Kidney (tissue), 14 donors: Measurements from ENCODE around the gene ADCY10. TPM values are rescaled to one million over a fixed set of nuclear protein-coding genes. Genes with fewer than 3 reads are reported as not detected.
"Not testable (repeated sequence)": the region's sequence is repeated elsewhere in the genome, so short reads cannot be mapped to it uniquely, and the experiment has no call there.

Source experiments
- DNase-seq, 5 donors: peaks; one replicate each; pipeline ENCODE4 v3.0.0-alpha.2; 2013 to 2020
- FAIRE-seq: peaks from 2 replicates; lab custom pipeline; 2012; peaks lifted over from hg19 to GRCh38; lab: Jason Lieb, UNC
- H3K27ac ChIP-seq, 2 donors: one replicate each; pipeline ENCODE4 v1.7.0; 2013; ENCODE audit warnings: low read depth in 2 of 2, low read length in 2 of 2, inconsistent platforms in 1 of 2
- H3K27me3 ChIP-seq: one replicate; pipeline ENCODE4 v1.7.1; 2013; ENCODE audit warnings: low read length, inconsistent platforms; ENCODE audit not compliant: control insufficient read depth, insufficient read depth
- H3K36me3 ChIP-seq, 3 donors: one replicate each; pipeline versions ENCODE4 v1.7.0 to v1.7.1; 2013; ENCODE audit warnings: low read length in 3 of 3, control low read depth in 1 of 3, inconsistent platforms in 1 of 3; ENCODE audit not compliant: insufficient read depth in 3 of 3, control insufficient read depth in 2 of 3
- H3K4me1 ChIP-seq, 3 donors: one replicate each; pipeline versions ENCODE4 v1.7.0 to v1.7.1; 2013; ENCODE audit warnings: low read length in 3 of 3, inconsistent platforms in 1 of 3, low read depth in 1 of 3; ENCODE audit not compliant: control insufficient read depth in 2 of 3, insufficient read depth in 2 of 3
- H3K4me3 ChIP-seq, 3 donors: one replicate each; pipeline versions ENCODE4 v1.7.0 to v1.8.1; 2013; ENCODE audit warnings: low read length in 3 of 3, control low read depth in 1 of 3, inconsistent platforms in 1 of 3
- H3K9ac ChIP-seq, 3 donors: one replicate each; pipeline versions ENCODE4 v1.7.0 to v1.7.1; 2013; ENCODE audit warnings: low read length in 3 of 3, control low read depth in 1 of 3, inconsistent platforms in 1 of 3
- H3K9me3 ChIP-seq, 3 donors: one replicate each; pipeline versions ENCODE4 v1.7.0 to v1.7.1; 2013; ENCODE audit warnings: low read length in 3 of 3, control low read depth in 1 of 3, inconsistent platforms in 1 of 3; ENCODE audit not compliant: control insufficient read depth in 2 of 3, insufficient read depth in 1 of 3
- intact Hi-C: fragments of 100-400 bp; cut with DNase I; formaldehyde crosslinking; loops from one replicate; pipeline ENCODE4 v1.11.1; 2022
- polyA plus RNA-seq: library from polyadenylated mRNA; stranded (reverse); fragments of 350-450 nt; fragmentation: Illumina TruSeq; extraction: RNeasy Lipid Tissue Mini Kit (QIAGEN cat#74804); gene quantifications from one replicate; pipeline ENCODE4 v1.2.3, GENCODE V29; 2014; ENCODE audit warnings: low read depth, low replicate concordance; ENCODE audit not compliant: insufficient read depth
- total RNA-seq: library from RNA; stranded (reverse); fragmentation: NEBNext Ultra II Directional; extraction: Animal tissue kit (Norgen Biotek cat#: 25700); gene quantifications from one replicate; pipeline ENCODE4 v1.2.1, GENCODE V29; 2021
- TF ChIP-seq, protein P1 (sequence below): IDR thresholded peaks from 3 replicates; pipeline ENCODE4 v1.5.1; 2012; ENCODE audit warnings: mild to moderate bottlenecking, moderate library complexity, borderline replicate concordance; ENCODE audit not compliant: insufficient read depth; ENCODE audit errors: extremely low read depth
- donor health status: control.
- donor health status: control.
- donor health status: control.
- donor health status: control.
- donor health status: control.
- donor health status: DM: yes; HTN: yes; CAD: no.
- donor health status: Normal renal cell carcinoma (clear cell type).

Gene ADCY10
- total and polyA plus RNA-seq, 2 donors from 2014 or later = 0.22 to 0.28 TPM

DNA sequence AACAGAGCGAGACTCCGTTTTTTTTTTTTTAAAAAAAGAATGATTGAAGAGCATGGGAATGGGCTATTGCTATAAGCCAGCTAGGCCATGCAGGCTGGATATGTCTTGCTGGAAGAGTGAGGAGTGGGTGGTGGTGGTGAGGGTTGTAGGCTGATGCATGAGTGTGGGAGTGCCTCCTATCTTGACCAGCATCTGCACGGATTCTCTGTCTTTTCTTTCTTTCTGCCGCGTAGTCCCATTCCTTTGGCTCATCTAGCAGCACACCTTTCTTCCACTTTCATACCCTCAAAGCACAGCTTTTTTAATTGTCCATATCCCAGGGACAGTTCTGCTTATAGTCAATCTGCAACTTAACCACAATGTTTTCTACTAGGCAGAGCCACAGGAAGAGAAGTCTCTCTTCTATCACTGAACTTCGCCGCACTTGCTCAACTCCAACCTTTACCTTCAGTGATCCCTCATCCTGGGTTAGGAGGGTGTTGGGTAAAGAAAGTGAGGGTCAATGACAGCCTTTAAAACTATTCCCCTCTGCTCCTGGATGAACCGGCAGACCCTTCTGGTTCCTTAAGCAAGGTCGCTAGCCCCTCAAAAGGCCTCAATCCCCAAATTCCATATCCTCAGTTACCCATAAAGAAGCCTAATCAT is 15.2 kb downstream of the ADCY10 start:
- no peaks in the 10 kb centered on the region for H3K27me3 ChIP-seq
- no peak overlapping the region for H3K27ac ChIP-seq
- DNase-seq (no peak), FAIRE-seq (no peak)
- no peak overlapping the region for H3K9ac ChIP-seq
- no peak overlapping the region for H3K4me3 ChIP-seq
- intact Hi-C loops = no loop called here
- TF ChIP-seq, protein P1, sequence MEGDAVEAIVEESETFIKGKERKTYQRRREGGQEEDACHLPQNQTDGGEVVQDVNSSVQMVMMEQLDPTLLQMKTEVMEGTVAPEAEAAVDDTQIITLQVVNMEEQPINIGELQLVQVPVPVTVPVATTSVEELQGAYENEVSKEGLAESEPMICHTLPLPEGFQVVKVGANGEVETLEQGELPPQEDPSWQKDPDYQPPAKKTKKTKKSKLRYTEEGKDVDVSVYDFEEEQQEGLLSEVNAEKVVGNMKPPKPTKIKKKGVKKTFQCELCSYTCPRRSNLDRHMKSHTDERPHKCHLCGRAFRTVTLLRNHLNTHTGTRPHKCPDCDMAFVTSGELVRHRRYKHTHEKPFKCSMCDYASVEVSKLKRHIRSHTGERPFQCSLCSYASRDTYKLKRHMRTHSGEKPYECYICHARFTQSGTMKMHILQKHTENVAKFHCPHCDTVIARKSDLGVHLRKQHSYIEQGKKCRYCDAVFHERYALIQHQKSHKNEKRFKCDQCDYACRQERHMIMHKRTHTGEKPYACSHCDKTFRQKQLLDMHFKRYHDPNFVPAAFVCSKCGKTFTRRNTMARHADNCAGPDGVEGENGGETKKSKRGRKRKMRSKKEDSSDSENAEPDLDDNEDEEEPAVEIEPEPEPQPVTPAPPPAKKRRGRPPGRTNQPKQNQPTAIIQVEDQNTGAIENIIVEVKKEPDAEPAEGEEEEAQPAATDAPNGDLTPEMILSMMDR = no peak
- H3K9me3 ChIP-seq = no peaks in the 10 kb centered on the region
- no peaks in the 10 kb centered on the region for H3K4me1 ChIP-seq
- H3K36me3 ChIP-seq = no peaks in the 10 kb centered on the region

DNA sequence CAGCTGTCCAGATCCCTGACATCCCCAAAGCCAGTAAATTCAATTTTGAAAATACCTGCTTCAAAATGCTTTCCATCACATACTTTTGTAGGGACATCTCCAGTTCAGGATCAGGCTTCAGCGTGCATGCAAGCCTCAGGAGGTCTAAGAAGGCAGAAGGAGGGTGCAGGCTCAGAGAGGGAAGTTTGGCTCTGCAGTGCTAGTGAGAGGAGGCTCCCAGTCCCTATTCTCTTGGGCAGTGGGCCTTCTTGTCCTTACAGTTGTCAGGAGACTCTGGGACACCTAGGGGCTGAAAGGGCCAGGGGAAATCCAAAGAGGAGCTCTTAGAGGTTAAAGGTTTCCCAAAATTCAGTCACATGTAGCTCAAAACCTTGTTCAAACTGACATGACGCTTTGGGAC is 20.1 kb downstream of the ADCY10 start:
- TF ChIP-seq, protein P1 = no peak
- intact Hi-C loops = no loop called here
- H3K9me3 ChIP-seq = no peaks in the 10 kb centered on the region
- no peak overlapping the region for H3K9ac ChIP-seq
- FAIRE-seq (no peak), DNase-seq (no peak)
- no peaks in the 10 kb centered on the region for H3K36me3 ChIP-seq
- H3K4me1 ChIP-seq = no peaks in the 10 kb centered on the region
- no peaks in the 10 kb centered on the region for H3K27me3 ChIP-seq
- H3K27ac ChIP-seq = no peak overlapping the region
- H3K4me3 ChIP-seq = no peak overlapping the region

DNA sequence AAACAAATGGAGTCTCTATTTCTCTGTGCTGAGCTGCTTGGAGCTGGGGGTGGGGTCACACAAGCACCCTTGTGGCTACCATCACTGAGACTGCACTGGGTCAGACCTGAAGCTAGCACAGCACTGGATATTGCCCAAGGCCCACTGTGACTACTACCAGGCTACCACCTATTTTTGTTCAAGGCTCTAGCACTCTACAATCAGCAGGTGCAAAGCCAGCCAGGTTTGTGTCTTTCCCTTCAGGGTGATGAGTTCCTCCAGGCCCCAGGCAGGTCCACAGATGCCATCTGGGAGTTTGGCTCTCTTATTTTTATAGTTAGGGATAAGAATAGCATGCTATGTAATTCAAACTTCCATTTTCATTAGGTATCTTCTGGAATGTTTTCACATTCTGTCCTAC is 23.5 kb downstream of the ADCY10 start:
- DNase-seq = no peak
- Histone ChIP-seq H3K4me3 (no peak overlapping the region), H3K9me3 (no peaks in the 10 kb centered on the region), H3K4me1 (no peaks in the 10 kb centered on the region), H3K9ac (no peak overlapping the region), H3K36me3 (no peaks in the 10 kb centered on the region), H3K27ac (no peak overlapping the region), H3K27me3 (no peaks in the 10 kb centered on the region)
- intact Hi-C loops = no loop called here
- TF ChIP-seq, protein P1 = no peak
- FAIRE-seq = no peak

DNA sequence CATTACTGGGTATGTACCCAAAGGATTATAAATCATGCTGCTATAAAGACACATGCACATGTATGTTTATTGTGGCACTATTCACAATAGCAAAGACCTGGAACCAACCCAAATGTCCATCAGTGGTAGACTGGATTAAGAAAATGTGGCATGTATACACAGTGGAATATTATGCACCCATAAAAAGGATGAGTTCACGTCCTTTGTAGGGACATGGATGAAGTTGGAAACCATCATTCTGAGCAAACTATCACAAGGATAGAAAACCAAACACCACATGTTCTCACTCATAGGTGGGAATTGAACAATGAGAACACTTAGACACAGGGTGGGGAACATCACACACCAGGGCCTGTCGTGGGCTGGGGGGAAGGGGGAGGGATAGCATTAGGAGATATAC is 26.7 kb downstream of the ADCY10 start:
- H3K36me3 ChIP-seq, H3K27me3 ChIP-seq, H3K4me3 ChIP-seq, FAIRE-seq, H3K4me1 ChIP-seq, H3K9me3 ChIP-seq, DNase-seq, intact Hi-C loops, H3K9ac ChIP-seq, H3K27ac ChIP-seq: not testable (repeated sequence)
